HG03442 (cell line): ENCODE data around the gene RRP8.

Experiments
- ATAC-seq: cut with Tn5 transposase; IDR thresholded peaks from one replicate; pipeline ENCODE4 v1.9.1; 2021; ENCODE audit warnings: mild to moderate bottlenecking, moderate library complexity; ENCODE audit not compliant: unreplicated experiment

The RRP8 gene

DNA sequence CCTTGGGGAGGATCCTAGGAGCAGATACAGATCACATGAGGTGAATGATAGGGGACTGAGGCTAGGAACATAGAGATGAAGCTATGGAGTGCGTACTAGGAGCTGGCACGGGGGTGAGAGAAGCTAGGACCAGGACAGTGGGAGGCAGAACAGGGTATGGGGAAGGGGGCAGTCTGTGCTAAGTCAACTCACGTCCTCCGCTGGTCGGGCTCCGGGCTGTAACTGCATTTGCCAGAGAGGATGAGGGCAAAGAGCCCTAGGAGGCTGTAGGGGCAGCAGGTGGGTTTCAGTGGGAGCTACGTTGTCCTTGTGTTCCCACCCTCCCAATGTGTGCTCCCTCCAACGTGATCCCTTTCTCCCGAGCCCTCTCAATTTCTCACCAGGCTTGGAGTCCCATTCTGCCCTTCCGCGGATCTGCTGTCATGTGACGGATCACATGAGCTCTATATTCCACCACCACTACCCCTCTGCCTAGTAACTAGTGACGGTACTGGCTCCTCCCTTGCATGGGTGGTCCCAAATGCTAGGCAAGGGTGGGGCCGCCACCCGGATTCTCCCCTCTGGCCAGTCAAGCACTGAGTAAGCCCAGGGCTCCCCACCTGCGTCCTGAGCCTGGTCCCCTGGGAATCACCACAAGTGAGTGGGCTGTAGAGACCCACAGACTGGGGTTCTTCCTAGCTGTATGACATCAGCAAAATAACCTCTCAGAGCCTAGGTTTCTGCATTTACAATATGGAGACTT is 15.8 kb upstream of the RRP8 start, which contains the start of gene TPP1:
TPP1 (minus strand) TSS at position 419 of the 742 bp plus-strand sequence; CDS start at position 397, 22 bp downstream.
- peak; percentile 98 for ATAC-seq

DNA sequence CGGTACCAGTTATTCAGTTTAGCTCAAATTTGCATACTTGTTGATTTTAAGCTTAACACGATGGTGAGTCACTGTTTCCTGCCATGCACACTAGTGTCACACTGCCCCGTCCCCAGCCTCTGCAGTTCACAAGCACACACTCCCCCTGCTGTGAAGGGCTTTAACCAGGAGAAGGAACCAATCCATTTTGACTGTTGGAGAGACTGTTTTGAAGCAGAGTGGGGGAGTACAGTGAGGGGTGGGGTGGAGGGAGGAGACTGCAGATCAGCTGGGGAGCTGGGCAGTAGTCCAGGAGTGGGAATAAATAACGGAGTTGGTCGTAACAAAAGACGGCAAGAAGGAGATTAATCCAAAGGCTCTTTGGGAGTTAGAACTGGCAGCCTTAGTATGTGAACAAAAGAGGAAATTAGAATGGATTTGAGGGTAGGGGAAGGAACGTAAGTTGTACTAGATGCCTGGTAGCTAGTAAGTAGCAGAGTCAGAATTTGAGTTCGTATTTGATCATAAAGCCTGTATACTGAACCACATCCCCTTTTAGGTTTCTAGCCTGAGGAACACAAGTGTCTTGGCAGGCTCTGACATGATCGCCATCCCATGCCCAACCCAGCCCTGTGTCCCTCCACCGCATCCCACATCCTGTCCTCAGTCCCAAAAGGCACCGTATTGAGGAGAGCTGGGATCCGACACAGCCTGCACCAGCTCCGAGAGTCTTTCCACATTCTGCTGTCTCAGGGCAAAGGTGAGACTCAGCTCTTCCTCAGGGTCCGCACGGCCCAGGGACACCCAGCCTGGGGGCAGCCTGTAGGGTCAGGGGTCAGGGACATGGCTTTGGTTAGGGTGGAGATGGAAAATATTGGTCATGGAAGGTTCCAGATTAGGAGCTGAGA is 14.9 kb upstream of the RRP8 start:
- no peak for ATAC-seq

- no peak for ATAC-seq
Observed at GRCh38 chr11:6617315-6617781, 13.9 kb upstream of the RRP8 start.

DNA sequence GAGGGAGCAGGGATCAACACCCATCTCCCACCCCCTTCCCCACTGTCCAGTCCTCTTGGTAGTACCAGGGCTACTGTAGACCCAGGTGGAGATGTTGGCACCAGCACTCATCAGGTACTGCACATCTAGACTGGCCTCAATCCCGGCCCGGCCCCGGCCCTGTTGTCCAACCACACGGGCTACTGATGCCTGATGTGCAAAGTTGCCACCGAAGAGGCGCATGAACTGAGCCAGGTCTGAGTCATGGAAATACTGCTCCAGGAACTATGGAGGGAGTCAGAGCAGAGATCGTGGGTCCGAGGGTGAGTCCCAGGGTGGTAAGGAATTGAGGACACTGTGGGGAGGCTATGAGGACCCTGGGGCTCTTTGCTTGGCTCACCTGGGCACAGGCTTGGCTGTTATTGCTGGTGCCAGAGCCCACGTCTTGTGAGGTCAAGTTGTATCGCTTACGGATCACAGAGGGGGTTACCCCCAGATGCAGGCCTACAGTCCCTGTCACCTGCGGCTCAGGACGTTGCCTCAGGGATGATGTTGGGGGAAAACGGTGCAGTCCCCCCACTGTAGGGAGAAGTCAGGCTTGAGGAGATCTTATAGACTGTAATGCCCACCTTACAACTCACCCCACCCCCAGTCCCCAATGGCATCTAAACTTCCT is 13.3 kb upstream of the RRP8 start:
- ATAC-seq: no peak

GRCh38 chr11:6615882-6616585 is 12.6 kb upstream of the RRP8 start:
- no peak for ATAC-seq

DNA sequence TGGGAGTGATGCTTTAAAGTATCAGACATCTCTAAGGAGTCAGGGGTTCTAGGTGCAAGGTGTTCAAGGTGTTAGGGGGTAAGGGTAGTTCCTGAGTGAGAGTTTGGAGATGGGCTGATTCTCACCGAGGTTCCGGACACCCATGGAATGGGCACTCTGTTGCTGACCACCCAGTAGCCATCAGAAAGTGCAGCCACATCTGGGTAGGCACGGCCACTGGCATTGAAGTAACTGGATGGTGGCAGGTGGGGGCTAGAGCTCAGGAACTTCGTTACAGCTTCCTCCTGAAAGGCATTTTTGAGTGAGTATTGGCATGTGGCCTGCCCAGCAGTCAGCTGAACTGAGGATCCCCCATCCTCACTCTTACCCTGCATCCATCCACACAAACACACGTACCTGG is 11.6 kb upstream of the RRP8 start:
- no peak for ATAC-seq

- ATAC-seq: no peak
Observed at GRCh38 chr11:6614446-6614845, 11.0 kb upstream of the RRP8 start.

GRCh38 chr11:6613496-6613895 is 10.1 kb upstream of the RRP8 start:
- no peak for ATAC-seq

GRCh38 chr11:6612213-6613041 is 9.0 kb upstream of the RRP8 start, which contains the start of gene TAF10:
Gene TAF10, minus strand, starts transcription at chr11:6612216. Its CDS starts 27 bp downstream, at chr11:6612189.
- peak; percentile 87 for ATAC-seq

- ATAC-seq: peak; percentile 9
Observed at GRCh38 chr11:6611963-6612212, 8.5 kb upstream of the RRP8 start.

DNA sequence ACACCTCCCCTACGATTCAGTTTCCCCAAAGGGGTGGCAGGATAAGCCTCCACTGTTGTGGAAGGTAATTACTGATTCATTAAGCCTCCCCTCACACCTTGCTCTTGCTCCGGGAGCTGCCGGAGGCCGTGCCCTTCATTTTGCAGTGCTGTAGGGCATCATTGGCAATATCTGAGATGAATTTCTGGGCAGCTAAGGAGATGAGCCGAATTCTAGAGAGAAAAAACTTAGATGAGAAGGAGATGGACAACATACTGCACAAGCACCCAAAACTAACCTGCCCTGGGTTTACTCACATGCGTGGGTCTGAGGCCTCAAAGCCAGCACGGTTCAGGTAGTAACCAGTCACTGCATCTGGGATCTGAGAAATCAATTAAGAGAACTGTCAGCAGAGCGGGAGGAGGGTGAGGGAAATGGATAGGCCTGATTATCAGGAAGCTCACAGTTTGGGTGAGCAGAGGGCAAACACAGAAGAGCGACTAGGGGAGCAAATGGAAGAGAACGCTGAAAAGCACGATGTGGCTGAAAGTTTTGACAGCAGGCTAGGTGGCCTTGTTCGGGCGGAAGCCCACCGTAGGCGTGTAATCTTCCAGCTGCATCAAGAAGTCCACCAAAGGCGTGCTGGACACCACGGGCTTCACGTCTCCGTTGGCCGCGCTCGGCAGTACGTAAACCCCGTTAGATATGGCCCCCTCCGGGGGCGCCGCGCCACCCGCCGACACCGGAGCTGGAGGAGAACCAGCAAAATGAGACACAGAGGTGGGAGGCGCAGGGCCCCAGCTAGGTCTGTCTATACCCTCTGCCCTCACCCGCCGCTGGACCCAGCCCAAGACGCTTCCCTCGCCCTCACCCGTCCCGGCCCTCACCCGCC is 7.9 kb upstream of the RRP8 start:
- ATAC-seq: no peak

- no peak for ATAC-seq
Observed at GRCh38 chr11:6610591-6610990, 7.2 kb upstream of the RRP8 start.

DNA sequence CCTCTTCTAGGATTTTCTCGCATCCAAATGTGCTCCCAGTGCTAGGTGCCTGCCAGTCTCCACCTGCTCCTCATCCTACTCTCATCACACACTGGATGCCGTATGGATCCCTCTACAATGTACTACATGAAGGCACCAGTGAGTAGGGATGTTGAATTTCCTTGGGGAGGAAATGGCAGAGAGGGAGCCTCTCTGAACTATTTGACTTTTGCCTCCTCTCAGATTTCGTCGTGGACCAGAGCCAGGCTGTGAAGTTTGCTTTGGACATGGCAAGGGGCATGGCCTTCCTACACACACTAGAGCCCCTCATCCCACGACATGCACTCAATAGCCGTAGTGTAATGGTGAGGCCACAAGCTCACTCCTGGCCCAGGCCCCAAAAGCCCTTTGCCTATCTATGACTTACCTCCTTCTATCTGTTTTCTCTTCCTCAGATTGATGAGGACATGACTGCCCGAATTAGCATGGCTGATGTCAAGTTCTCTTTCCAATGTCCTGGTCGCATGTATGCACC is 6.1 kb upstream of the RRP8 start:
- no peak for ATAC-seq

DNA sequence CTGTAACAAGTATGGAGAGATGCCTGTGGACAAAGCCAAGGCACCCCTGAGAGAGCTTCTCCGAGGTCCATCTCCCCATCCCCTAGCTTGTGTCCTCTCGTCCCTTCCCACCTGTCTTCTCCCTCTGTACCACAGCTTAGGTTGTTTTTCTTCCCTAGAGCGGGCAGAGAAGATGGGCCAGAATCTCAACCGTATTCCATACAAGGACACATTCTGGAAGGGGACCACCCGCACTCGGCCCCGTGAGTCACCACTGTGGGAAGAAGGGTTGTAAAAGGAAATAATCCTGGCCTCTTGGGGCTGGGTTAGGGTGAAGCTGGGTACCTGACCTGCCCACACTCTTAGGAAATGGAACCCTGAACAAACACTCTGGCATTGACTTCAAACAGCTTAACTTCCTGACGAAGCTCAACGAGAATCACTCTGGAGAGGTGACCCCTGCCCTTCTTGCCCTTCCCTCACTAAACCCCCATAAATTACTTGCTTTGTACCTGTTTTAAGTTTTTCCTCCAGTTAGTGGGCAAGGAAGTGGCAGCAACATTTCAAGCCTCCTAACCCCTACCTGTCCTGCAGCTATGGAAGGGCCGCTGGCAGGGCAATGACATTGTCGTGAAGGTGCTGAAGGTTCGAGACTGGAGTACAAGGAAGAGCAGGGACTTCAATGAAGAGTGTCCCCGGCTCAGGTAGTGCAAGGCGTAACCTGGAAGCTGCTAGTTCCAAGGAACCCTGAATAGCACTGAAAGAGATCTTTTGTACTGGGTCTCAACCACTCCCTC is 5.5 kb upstream of the RRP8 start:
- ATAC-seq: no peak

DNA sequence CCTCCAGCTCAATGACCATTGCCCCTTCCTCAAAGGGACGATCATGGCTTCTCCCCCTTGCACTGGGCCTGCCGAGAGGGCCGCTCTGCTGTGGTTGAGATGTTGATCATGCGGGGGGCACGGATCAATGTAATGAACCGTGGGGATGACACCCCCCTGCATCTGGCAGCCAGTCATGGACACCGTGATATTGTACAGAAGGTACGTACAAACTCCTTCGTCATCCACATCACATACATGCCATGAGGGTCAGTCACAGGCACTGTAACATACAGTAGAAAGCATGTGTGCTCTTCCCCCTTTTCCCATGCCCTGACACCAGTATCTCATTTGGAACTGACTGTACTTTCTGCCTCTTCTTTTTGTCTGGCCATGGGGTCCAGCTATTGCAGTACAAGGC is 4.6 kb upstream of the RRP8 start:
- ATAC-seq: no peak

- ATAC-seq: no peak
Observed at GRCh38 chr11:6607190-6607795, 3.9 kb upstream of the RRP8 start.

DNA sequence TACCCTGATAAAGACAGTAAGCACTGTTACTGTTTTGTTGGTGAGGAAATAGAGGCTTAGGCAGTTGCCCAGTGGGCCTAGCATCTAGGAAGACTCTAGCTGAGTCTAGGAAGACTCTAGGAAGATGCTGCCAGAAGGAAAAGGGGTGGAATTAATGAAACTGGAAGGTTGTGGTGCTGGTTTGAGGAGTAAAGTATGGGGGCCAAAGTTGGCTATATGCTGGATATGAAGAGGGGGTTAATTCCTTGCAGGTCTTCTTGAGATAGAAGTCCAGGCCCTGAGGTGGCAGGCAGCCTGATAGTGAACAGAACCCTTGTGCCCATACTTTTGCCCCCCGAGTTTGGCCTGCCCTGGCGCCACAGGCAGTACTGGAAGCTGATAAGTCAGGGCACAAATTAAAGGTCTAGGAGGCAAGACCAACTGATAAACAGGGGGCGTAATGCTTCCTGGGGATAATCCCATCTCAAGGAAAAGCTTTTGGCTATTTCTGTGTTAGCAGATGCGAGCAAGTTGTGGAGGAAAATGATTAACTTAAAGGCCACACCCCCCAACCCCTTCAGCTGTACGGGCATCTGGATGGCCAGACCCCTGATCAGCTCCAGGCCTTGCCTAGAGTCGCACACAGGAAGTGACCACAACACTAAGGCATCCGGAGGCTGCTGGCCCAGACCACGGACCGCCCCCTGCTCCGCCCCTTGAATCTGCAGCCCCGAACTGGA is 3.2 kb upstream of the RRP8 start:
- ATAC-seq: peak; percentile 40
